NT2/D1 (cell line): Measurements from ENCODE around the gene INPP4B.

Experiments used
- DNase-seq: peaks from one replicate; pipeline ENCODE4 v3.0.0-alpha.2; 2011; ENCODE audit warnings: low read depth, low spot score
- H3K27me3 ChIP-seq: 2 replicates; pipeline ENCODE4 v1.6.0; 2011; ENCODE audit warnings: mild to moderate bottlenecking; ENCODE audit not compliant: insufficient read length, insufficient read depth
- H3K36me3 ChIP-seq: 2 replicates; pipeline ENCODE4 v1.6.1; 2011; ENCODE audit warnings: mild to moderate bottlenecking, low read length, mixed read lengths; ENCODE audit not compliant: insufficient read depth, insufficient read length
- H3K4me1 ChIP-seq: 2 replicates; pipeline ENCODE4 v1.5.1; 2011; ENCODE audit not compliant: insufficient read depth, insufficient read length
- H3K4me3 ChIP-seq: 2 replicates; pipeline ENCODE4 v1.5.1; 2011; ENCODE audit warnings: low read depth; ENCODE audit not compliant: insufficient read length
- H3K9ac ChIP-seq: 2 replicates; pipeline ENCODE4 v1.6.0; 2011; ENCODE audit warnings: low read depth; ENCODE audit not compliant: insufficient read length
- H3K9me3 ChIP-seq: 2 replicates; pipeline ENCODE4 v1.5.1; 2011; ENCODE audit warnings: mild to moderate bottlenecking, low read length; ENCODE audit not compliant: insufficient read depth
- SUZ12 ChIP-seq: IDR thresholded peaks from 2 replicates; pipeline ENCODE4 v1.6.1; 2011; ENCODE audit not compliant: insufficient read length, insufficient read depth; ENCODE audit errors: extremely low read depth
- YY1 ChIP-seq: IDR thresholded peaks from 2 replicates; pipeline ENCODE4 v1.6.1; 2011; ENCODE audit not compliant: insufficient read length, insufficient read depth
- ZNF274 ChIP-seq: IDR thresholded peaks from 2 replicates; pipeline ENCODE4 v1.6.1; 2011; ENCODE audit warnings: mild to moderate bottlenecking, low read depth, low read length

Gene INPP4B

GRCh38 chr4:142683997-142684396 is 162.1 kb downstream of the INPP4B start:
- TF ChIP-seq YY1 (no peak), ZNF274 (no peak), SUZ12 (no peak)
- no peak for DNase-seq
- H3K4me3 ChIP-seq = no peak overlapping the region
- no peaks in the 10 kb centered on the region for H3K27me3 ChIP-seq
- H3K9me3 ChIP-seq = no peaks in the 10 kb centered on the region
- H3K9ac ChIP-seq = no peak overlapping the region
- H3K4me1 ChIP-seq = no peaks in the 10 kb centered on the region
- no peaks in the 10 kb centered on the region for H3K36me3 ChIP-seq

GRCh38 chr4:142683503-142683902 is 162.6 kb downstream of the INPP4B start:
- DNase-seq = no peak
- Histone ChIP-seq H3K36me3 (no peaks in the 10 kb centered on the region), H3K4me1 (no peaks in the 10 kb centered on the region), H3K9ac (no peak overlapping the region), H3K4me3 (no peak overlapping the region), H3K27me3 (no peaks in the 10 kb centered on the region), H3K9me3 (no peaks in the 10 kb centered on the region)
- TF ChIP-seq SUZ12 (no peak), ZNF274 (no peak), YY1 (no peak)

- TF ChIP-seq ZNF274 = no peak
- TF ChIP-seq YY1 = no peak
- TF ChIP-seq SUZ12 = no peak
- Histone ChIP-seq H3K36me3 (no peaks in the 10 kb centered on the region), H3K9me3 (no peaks in the 10 kb centered on the region), H3K4me3 (no peak overlapping the region), H3K9ac (no peak overlapping the region), H3K4me1 (no peaks in the 10 kb centered on the region), H3K27me3 (no peaks in the 10 kb centered on the region)
- DNase-seq = no peak
Measured at GRCh38 chr4:142671516-142671915, 174.6 kb downstream of the INPP4B start.

GRCh38 chr4:142663828-142664227 is 182.3 kb downstream of the INPP4B start:
- Histone ChIP-seq H3K4me3 (no peak overlapping the region), H3K27me3 (no peaks in the 10 kb centered on the region), H3K36me3 (no peaks in the 10 kb centered on the region), H3K9ac (no peak overlapping the region), H3K4me1 (no peaks in the 10 kb centered on the region), H3K9me3 (no peaks in the 10 kb centered on the region; the same call in 1 of the 2 replicates)
- no peak for TF ChIP-seq ZNF274
- TF ChIP-seq YY1 = no peak
- no peak for TF ChIP-seq SUZ12
- no peak for DNase-seq

GRCh38 chr4:142660728-142661127 is 185.4 kb downstream of the INPP4B start:
- Histone ChIP-seq H3K9me3 (peaks cover 18% of the 10 kb centered on the region), H3K4me3 (no peak overlapping the region), H3K27me3 (no peaks in the 10 kb centered on the region), H3K9ac (no peak overlapping the region), H3K36me3 (no peaks in the 10 kb centered on the region), H3K4me1 (no peaks in the 10 kb centered on the region)
- TF ChIP-seq ZNF274 (no peak), SUZ12 (no peak), YY1 (no peak)
- DNase-seq = no peak

GRCh38 chr4:142656178-142656577 is 189.9 kb downstream of the INPP4B start:
- Histone ChIP-seq H3K9ac (no peak overlapping the region), H3K4me1 (no peaks in the 10 kb centered on the region), H3K27me3 (no peaks in the 10 kb centered on the region), H3K36me3 (no peaks in the 10 kb centered on the region), H3K9me3 (peaks cover 34% of the 10 kb centered on the region), H3K4me3 (no peak overlapping the region)
- no peak for DNase-seq
- TF ChIP-seq ZNF274 (no peak), YY1 (no peak), SUZ12 (no peak)

GRCh38 chr4:142648378-142648777 is 197.7 kb downstream of the INPP4B start:
- no peaks in the 10 kb centered on the region for H3K4me1 ChIP-seq
- TF ChIP-seq ZNF274 (no peak), SUZ12 (no peak), YY1 (no peak)
- H3K9ac ChIP-seq = no peak overlapping the region
- no peak overlapping the region for H3K4me3 ChIP-seq
- H3K9me3 ChIP-seq = no peaks in the 10 kb centered on the region
- no peaks in the 10 kb centered on the region for H3K27me3 ChIP-seq
- no peaks in the 10 kb centered on the region for H3K36me3 ChIP-seq
- no peak for DNase-seq
